ENCODE data around the gene BIRC2. TPM values are rescaled to one million over a fixed set of nuclear protein-coding genes. Genes with fewer than 3 reads are reported as not detected.

Gene BIRC2
- total RNA-seq, 1 experiment from 2014 or later = 28.2 TPM

DNA sequence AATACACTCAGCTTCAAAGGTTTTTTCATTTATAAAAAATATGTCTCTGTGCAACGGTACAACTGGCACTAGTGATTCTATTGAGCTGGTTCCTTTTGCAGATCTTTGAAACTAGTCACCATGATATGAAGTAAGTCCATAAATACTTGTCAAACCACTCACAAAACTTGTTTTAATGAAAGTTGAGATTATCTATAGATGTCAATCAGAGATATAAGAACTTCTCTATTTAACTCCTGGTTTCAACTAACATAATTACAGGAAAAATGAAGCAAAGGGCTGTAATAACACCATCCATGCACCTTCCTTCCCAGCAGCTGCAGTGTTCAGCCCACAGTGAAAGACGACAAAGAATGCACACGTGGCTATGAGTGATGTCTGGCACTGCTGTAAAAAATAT, 60.9 kb downstream of the BIRC2 start:
- H3K4ac ChIP-seq (ENCODE audit: low read depth, low read length) = no peak overlapping the region
- no peaks in the 10 kb centered on the region for H3K9me3 ChIP-seq (ENCODE audit: control insufficient read depth, low read depth, low read length)
- no peak overlapping the region for H2BK120ac ChIP-seq (ENCODE audit: low read depth, low read length, poor library complexity, severe bottlenecking)
- no peak overlapping the region for H4K5ac ChIP-seq (ENCODE audit: insufficient read length, low read depth, low read length)
- no peak for DNase-seq
- Mint-ChIP-seq H3K4me3 (no peak overlapping the region), H3K27ac (no peak overlapping the region), H3K27me3 (ENCODE audit: low read depth) (no peaks in the 10 kb centered on the region), H3K9me3 (no peaks in the 10 kb centered on the region), H3K36me3 (ENCODE audit: insufficient read depth in 1 of 3, low read depth in 3 of 3) (peaks cover 0 to 6% (median 4%) of the 10 kb centered on the region in 3 experiments; a peak in 1 of 7 replicates), H3K4me1 (peaks cover 0 to 7% of the 10 kb centered on the region in 2 experiments; a peak in 2 of 4 replicates)
- no peaks in the 10 kb centered on the region for H3K27me3 ChIP-seq (ENCODE audit: insufficient read depth, low read length)
- no peak overlapping the region for H2AFZ ChIP-seq (ENCODE audit: low read length)
- H3K79me2 ChIP-seq (ENCODE audit: insufficient read depth, low read length) = peaks cover 2% of the 10 kb centered on the region; the same call in 1 of the 2 replicates
- no peak overlapping the region for H3K27ac ChIP-seq (ENCODE audit: insufficient read length, low read depth, low read length)
- no peak overlapping the region for H4K91ac ChIP-seq (ENCODE audit: insufficient read length, low read depth, low read length)
- H3K9ac ChIP-seq (ENCODE audit: extremely low read depth, insufficient read length, low read length) = no peak overlapping the region
- no peak overlapping the region for H3K23ac ChIP-seq (ENCODE audit: insufficient read length, low read depth, low read length)
- no peak overlapping the region for H3T11ph ChIP-seq (ENCODE audit: low read length)
- no peaks in the 10 kb centered on the region for H3K79me1 ChIP-seq (ENCODE audit: insufficient read depth, low read depth, low read length, poor library complexity, severe bottlenecking)
- no peak overlapping the region for H3K56ac ChIP-seq (ENCODE audit: insufficient read length, low read depth, low read length)
- H3K23me2 ChIP-seq (ENCODE audit: insufficient read length, low read depth, low read length, poor library complexity, severe bottlenecking) = no peaks in the 10 kb centered on the region
- H4K8ac ChIP-seq (replicated peaks; ENCODE audit: insufficient read length, low read depth, low read length) = no peak overlapping the region
- no peak overlapping the region for H2BK15ac ChIP-seq (ENCODE audit: low read depth, low read length)
- no peak overlapping the region for H3K4me2 ChIP-seq (ENCODE audit: insufficient read depth, insufficient read length, low read length)
- H2AK5ac ChIP-seq (ENCODE audit: insufficient read length, low read length) = no peak overlapping the region
- no peaks in the 10 kb centered on the region for H4K20me1 ChIP-seq (ENCODE audit: control insufficient read depth, insufficient read depth, insufficient read length)
- H3K4me1 ChIP-seq (ENCODE audit: insufficient read depth, low read length) = 0 out of 2 replicates have a peak, but pooled peaks cover 5% of the 10 kb centered on the region
- H3K14ac ChIP-seq (ENCODE audit: insufficient read depth, low read length) = no peak overlapping the region
- WGBS (ENCODE audit: extremely low coverage, insufficient read length, low lambda C conversion rate) = no CpG with 5 or more reads among the region's 3 CpGs
- H2BK5ac ChIP-seq (ENCODE audit: insufficient read length, low read length) = no peak overlapping the region
- no peak overlapping the region for H2BK20ac ChIP-seq (ENCODE audit: low read depth, low read length, poor library complexity, severe bottlenecking)
- no peak overlapping the region for H2BK12ac ChIP-seq (ENCODE audit: insufficient read length, low read depth, low read length)
- TF ChIP-seq, protein P1, sequence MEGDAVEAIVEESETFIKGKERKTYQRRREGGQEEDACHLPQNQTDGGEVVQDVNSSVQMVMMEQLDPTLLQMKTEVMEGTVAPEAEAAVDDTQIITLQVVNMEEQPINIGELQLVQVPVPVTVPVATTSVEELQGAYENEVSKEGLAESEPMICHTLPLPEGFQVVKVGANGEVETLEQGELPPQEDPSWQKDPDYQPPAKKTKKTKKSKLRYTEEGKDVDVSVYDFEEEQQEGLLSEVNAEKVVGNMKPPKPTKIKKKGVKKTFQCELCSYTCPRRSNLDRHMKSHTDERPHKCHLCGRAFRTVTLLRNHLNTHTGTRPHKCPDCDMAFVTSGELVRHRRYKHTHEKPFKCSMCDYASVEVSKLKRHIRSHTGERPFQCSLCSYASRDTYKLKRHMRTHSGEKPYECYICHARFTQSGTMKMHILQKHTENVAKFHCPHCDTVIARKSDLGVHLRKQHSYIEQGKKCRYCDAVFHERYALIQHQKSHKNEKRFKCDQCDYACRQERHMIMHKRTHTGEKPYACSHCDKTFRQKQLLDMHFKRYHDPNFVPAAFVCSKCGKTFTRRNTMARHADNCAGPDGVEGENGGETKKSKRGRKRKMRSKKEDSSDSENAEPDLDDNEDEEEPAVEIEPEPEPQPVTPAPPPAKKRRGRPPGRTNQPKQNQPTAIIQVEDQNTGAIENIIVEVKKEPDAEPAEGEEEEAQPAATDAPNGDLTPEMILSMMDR (conservative IDR thresholded peaks at IDR 0.05) = no peak
- no peak overlapping the region for H3K18ac ChIP-seq (ENCODE audit: insufficient read length, low read depth, low read length)
